B cell (primary cell): ENCODE measurements around the gene LIPH.

ENCODE experiments used
- CTCF ChIP-seq: fragments of 200-600 bp; IDR thresholded peaks from one replicate; pipeline ENCODE4 v1.8.0; 2022; ENCODE audit warnings: antibody characterized with exemption, mild to moderate bottlenecking
- EZH2 ChIP-seq: IDR thresholded peaks from 2 replicates; pipeline ENCODE4 v1.6.1; 2012; ENCODE audit warnings: borderline replicate concordance, low read depth, mild to moderate bottlenecking, moderate library complexity, low read length; ENCODE audit not compliant: insufficient read depth, poor library complexity, severe bottlenecking

DNA sequence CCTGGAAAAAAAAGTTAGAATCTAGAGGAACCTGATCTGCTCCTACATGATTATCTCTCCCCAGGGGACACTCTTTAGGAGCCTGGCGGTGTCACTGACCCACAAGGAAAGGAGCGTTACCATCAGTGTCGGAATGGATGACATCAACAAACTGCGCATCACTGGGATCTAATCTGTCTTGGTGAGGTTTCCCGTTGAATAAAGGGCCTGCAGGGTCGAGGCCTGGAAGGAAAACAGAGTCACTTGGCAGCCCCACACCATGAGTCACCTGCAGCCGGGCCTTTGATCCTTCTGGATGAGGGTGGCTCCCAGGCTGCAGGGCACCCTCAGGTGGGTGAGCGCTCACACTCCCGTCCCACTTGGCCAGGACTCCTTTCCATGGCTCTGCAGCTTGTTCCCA lies 25.0 kb downstream of the LIPH start:
- TF ChIP-seq CTCF (no peak), EZH2 (no peak)
